Measurements from ENCODE around the gene CLDN9.

Gene CLDN9

GRCh38 chr16:2975161-2975795 is 37.4 kb upstream of the CLDN9 start:
- Histone ChIP-seq H3K36me3 (ENCODE audit: control insufficient read depth, insufficient read depth, low read length) (no peaks in the 10 kb centered on the region), H3K4me2 (ENCODE audit: low read length) (no peak overlapping the region), H2AFZ (no peak overlapping the region), H3K9me3 (ENCODE audit: control insufficient read depth, low read length) (no peaks in the 10 kb centered on the region), H3K27ac (no peak overlapping the region), H3K4me3 (ENCODE audit: low read depth, low read length) (no peak overlapping the region), H3K27me3 (ENCODE audit: control insufficient read depth, insufficient read depth, low read length) (no peaks in the 10 kb centered on the region), H3K9ac (no peak overlapping the region), H3K79me2 (no peaks in the 10 kb centered on the region), H3K4me1 (peaks cover 10% of the 10 kb centered on the region)
- no peak for TF ChIP-seq CTCF (IDR thresholded peaks at IDR 0.05)

DNA sequence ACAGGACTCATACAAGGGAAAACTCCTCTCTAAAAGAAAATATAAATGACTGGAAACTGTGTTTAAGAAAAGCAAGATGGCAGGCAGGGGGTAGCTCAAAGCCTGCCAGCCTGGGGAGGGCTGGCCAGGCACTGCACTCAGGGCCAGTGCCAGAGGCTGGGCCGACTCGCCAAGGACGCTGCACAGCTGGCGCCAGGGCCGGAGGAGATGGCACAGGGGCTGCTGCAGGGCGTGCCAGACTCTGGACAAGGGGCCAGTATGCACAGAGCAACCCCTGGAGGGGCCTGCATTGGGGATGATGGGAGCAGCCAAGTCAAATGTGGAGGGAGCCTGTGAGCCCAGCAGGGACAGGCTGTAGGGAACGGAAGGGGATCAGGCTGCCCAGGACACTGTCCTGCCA is 36.5 kb upstream of the CLDN9 start:
- Histone ChIP-seq H3K36me3 (ENCODE audit: control insufficient read depth, insufficient read depth, low read length) (no peaks in the 10 kb centered on the region), H3K9ac (no peak overlapping the region), H3K9me3 (ENCODE audit: control insufficient read depth, low read length) (no peaks in the 10 kb centered on the region), H3K4me2 (ENCODE audit: low read length) (no peak overlapping the region), H3K4me3 (ENCODE audit: low read depth, low read length) (no peak overlapping the region), H3K79me2 (no peaks in the 10 kb centered on the region), H3K27me3 (ENCODE audit: control insufficient read depth, insufficient read depth, low read length) (no peaks in the 10 kb centered on the region), H3K4me1 (peaks cover under 1% of the 10 kb centered on the region), H3K27ac (no peak overlapping the region), H2AFZ (no peak overlapping the region)
- TF ChIP-seq CTCF (IDR thresholded peaks at IDR 0.05), result no peak

GRCh38 chr16:2976673-2977072 is 36.0 kb upstream of the CLDN9 start:
- Histone ChIP-seq H3K4me2 (ENCODE audit: low read length) (no peak overlapping the region), H3K9me3 (ENCODE audit: control insufficient read depth, low read length) (no peaks in the 10 kb centered on the region), H3K9ac (no peak overlapping the region), H3K4me3 (ENCODE audit: low read depth, low read length) (no peak overlapping the region), H3K27me3 (ENCODE audit: control insufficient read depth, insufficient read depth, low read length) (no peaks in the 10 kb centered on the region), H3K36me3 (ENCODE audit: control insufficient read depth, insufficient read depth, low read length) (no peaks in the 10 kb centered on the region), H2AFZ (no peak overlapping the region), H3K79me2 (no peaks in the 10 kb centered on the region), H3K27ac (no peak overlapping the region), H3K4me1 (no peaks in the 10 kb centered on the region)
- no peak for TF ChIP-seq CTCF (IDR thresholded peaks at IDR 0.05)

- H3K79me2 ChIP-seq, result no peaks in the 10 kb centered on the region
- H2AFZ ChIP-seq, result no peak overlapping the region
- H3K4me3 ChIP-seq (ENCODE audit: low read depth, low read length), result no peak overlapping the region
- H3K27me3 ChIP-seq (ENCODE audit: control insufficient read depth, insufficient read depth, low read length), result no peaks in the 10 kb centered on the region
- H3K9ac ChIP-seq, result no peak overlapping the region
- H3K27ac ChIP-seq, result no peak overlapping the region
- no peaks in the 10 kb centered on the region for H3K9me3 ChIP-seq (ENCODE audit: control insufficient read depth, low read length)
- no peaks in the 10 kb centered on the region for H3K4me1 ChIP-seq
- no peaks in the 10 kb centered on the region for H3K36me3 ChIP-seq (ENCODE audit: control insufficient read depth, insufficient read depth, low read length)
- no peak overlapping the region for H3K4me2 ChIP-seq (ENCODE audit: low read length)
- TF ChIP-seq CTCF (IDR thresholded peaks at IDR 0.05), result no peak
Observed at GRCh38 chr16:2977440-2977839, 35.3 kb upstream of the CLDN9 start.

DNA sequence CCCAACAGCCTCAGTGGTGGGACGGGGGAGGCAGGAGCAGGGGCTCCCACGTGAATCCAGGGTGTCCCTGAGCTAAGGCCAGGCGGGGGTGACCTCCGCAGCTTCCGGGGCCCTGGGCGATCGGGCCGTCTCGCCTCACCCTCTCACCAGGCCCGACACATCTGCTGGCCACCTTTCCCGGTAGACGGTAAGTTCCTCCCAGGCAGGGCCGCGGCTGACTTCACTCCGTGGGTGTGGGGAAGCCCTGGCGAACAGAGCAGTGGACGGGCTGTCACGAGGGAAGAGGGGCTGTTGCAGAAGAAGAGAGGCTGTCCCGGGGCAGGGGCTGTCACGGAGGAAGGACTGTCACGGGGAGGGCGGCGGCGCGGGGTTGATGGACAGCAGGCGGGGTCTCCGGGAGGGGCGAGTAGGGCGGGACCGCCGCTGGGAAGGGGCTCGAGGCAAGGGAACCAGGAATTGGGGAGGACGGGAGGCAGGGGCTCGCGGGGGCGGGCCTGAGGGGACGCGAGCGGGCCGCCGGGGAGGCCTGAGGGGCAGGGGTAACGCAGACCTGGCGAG is 33.0 kb upstream of the CLDN9 start:
- Histone ChIP-seq H3K36me3 (ENCODE audit: control insufficient read depth, insufficient read depth, low read length) (no peaks in the 10 kb centered on the region), H3K4me2 (ENCODE audit: low read length) (peak overlapping the region; percentile 99), H3K27ac (no peak overlapping the region), H3K9ac (no peak overlapping the region), H3K4me3 (ENCODE audit: low read depth, low read length) (peak overlapping the region; percentile 86), H3K79me2 (no peaks in the 10 kb centered on the region), H3K4me1 (peaks cover 3% of the 10 kb centered on the region), H3K9me3 (ENCODE audit: control insufficient read depth, low read length) (no peaks in the 10 kb centered on the region), H3K27me3 (ENCODE audit: control insufficient read depth, insufficient read depth, low read length) (no peaks in the 10 kb centered on the region), H2AFZ (peak overlapping the region; percentile 100)
- TF ChIP-seq CTCF (IDR thresholded peaks at IDR 0.05), result no peak

All from parathyroid adenoma (tissue), 2 donors.